Measurements from ENCODE around the gene FMN2.
"Not testable (repeated sequence)": the region's sequence is repeated elsewhere in the genome, so short reads cannot be mapped to it uniquely, and the experiment has no call there.

The FMN2 gene

GRCh38 chr1:240314845-240315801, 223.4 kb downstream of the FMN2 start:
- no peak for DNase-seq

GRCh38 chr1:240319998-240320397, 228.3 kb downstream of the FMN2 start:
- DNase-seq, result no peak

- no peak for DNase-seq
These were observed 229.0 kb downstream of the FMN2 start for GRCh38 chr1:240320659-240321058.

DNA sequence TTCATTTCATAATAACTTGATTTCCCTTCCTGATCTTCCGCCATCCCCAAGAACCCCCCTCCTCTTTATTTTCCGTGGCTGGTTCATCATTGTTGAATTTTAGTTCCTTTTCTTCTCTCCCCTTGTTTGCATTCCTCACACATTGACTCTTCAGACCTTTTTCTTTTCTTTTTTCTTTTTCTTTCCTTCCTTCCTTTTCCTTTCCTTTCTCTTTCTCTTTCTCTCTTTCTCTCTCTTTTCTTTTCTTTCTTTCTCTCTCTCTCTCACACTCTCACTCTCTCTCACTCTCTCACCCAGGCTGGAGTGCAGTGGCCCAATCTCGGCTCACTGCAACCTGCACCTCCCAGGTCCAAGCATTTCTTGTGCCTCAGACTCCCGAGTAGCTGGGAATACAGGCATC, 231.3 kb downstream of the FMN2 start:
- DNase-seq, result no peak

- not testable (repeated sequence) for DNase-seq
These were observed 236.7 kb downstream of the FMN2 start for GRCh38 chr1:240328382-240328781.

DNA sequence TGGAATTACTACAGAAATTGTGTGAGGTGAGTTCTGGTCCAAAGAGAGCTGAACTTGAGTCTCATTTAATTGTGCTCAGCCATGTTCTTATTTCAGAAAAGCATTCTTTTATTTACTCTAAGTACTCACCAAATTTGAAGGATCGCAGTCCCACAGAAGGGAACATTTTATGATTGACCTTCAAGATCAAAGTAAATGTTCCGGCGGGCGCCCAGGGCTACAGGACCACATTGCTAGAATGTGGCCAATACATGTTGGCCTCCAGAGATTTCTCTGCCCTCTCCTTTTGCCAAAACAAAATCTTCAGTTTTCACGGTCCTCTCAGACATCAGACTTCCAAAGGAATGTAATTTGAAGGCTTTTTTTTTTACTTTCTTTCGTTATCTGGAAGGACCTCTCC, 237.8 kb downstream of the FMN2 start:
- DNase-seq, result no peak

- DNase-seq, result no peak
These were observed 241.0 kb downstream of the FMN2 start for GRCh38 chr1:240332672-240333071.

- no peak for DNase-seq
These were observed 246.1 kb downstream of the FMN2 start for GRCh38 chr1:240337781-240338180.

- no peak for DNase-seq
These were observed 247.2 kb downstream of the FMN2 start for GRCh38 chr1:240338837-240339236.

- no peak for DNase-seq
These were observed 249.9 kb downstream of the FMN2 start for GRCh38 chr1:240341365-240342250.

- DNase-seq, result no peak
These were observed 250.6 kb downstream of the FMN2 start for GRCh38 chr1:240342251-240342625.

DNA sequence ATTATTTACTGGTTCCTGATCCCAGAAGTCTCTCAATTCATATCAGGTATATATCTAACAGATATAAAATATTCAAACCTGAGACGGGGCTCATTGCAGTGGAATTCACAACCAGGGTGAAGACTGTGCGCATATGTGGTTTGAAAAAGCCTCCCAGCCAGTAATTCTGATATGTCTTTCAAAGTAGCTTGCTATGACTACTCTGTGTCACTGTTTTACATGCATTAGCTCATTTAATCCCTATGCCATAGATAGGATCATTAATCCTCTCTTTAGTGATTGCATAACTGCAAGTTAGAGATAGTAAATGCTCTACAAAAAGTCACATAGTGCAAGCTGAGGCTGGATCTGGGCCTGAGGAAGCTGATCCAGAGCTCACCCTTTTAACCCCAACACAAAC, 251.4 kb downstream of the FMN2 start:
- DNase-seq, result no peak

GRCh38 chr1:240343966-240344365, 252.3 kb downstream of the FMN2 start:
- no peak for DNase-seq

- DNase-seq, result no peak
These were observed 253.2 kb downstream of the FMN2 start for GRCh38 chr1:240344918-240345317.

GRCh38 chr1:240349695-240350094, 258.0 kb downstream of the FMN2 start:
- no peak for DNase-seq

- DNase-seq, result no peak
These were observed 259.2 kb downstream of the FMN2 start for GRCh38 chr1:240350910-240351331.

- no peak for DNase-seq
These were observed 260.0 kb downstream of the FMN2 start for GRCh38 chr1:240351690-240352089.

- no peak for DNase-seq
These were observed 261.1 kb downstream of the FMN2 start for GRCh38 chr1:240352769-240353168.

GRCh38 chr1:240356568-240356967, 264.9 kb downstream of the FMN2 start:
- DNase-seq, result no peak

DNA sequence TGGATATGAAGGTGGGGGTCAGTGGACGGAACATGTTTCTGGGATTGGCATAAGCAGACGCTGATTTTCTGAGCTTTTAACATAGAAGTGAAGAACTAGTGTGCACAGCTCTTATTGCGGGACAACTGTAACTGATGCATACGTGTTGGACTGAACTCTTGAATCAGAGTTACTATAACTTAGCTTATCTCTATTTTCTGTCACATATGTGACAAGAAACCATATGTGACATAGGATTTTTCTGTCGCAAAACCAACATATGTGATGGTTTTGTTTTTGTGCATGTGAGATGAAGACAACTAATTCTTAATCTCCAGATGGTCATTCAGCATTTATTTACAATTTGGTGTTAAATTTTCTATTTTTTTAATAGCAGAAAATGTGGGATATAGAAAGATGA, 270.4 kb downstream of the FMN2 start:
- DNase-seq, result no peak

DNA sequence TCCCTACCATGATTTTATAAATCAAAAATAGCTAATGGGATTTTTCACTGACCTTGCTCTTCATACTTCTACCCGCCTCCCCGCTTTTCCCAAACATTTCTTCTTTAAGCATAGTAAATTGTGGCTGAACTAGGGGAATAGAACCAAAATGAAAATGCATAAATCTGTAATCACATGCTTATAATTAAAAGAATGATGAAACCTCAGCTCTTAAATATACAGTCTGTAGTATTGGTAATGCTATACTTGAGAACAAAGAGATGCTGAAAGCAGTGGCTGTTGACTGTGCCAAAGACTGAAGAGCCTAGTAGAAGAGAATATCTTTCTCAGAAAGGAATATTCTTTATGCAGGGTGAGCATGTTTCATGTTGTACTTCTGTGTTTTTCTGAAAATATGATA, 271.1 kb downstream of the FMN2 start:
- no peak for DNase-seq

GRCh38 chr1:240363315-240363714, 271.6 kb downstream of the FMN2 start:
- DNase-seq, result no peak

DNA sequence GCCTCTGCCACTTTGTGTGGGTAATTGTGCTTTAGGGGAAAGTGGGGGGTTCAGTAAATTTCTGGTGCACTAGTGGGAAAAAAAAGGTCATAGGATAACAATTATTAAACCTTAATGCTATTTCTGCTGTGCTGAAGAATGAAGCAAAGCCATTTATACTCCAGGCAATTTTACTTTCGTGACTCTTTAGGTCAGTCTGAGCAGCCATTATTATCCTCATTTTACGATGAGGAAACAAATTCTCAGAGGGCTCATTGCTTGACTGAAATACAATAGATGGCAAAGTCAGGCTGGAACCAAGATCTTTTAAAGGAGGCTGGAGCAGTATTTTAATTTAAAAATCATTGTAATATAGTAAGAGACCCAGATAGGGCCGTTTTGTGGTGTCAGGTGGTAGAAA, 272.2 kb downstream of the FMN2 start:
- DNase-seq, result no peak

- no peak for DNase-seq
These were observed 275.0 kb downstream of the FMN2 start for GRCh38 chr1:240366636-240367035.

Data from suppressor macrophage (primary cell).